GM18507 (cell line): ENCODE data around the gene CHD9.
"Not testable (repeated sequence)": the region's sequence is repeated elsewhere in the genome, so short reads cannot be mapped to it uniquely, and the experiment has no call there.

Experiments used
- DNase-seq: peaks from one replicate; pipeline ENCODE4 v3.0.0; 2011; ENCODE audit warnings: low read depth; ENCODE audit not compliant: insufficient read length; ENCODE audit errors: extremely low spot score
- FAIRE-seq: peaks from 2 replicates; lab custom pipeline; 2011; peaks lifted over from hg19 to GRCh38; lab: Jason Lieb, UNC

Gene CHD9

DNA sequence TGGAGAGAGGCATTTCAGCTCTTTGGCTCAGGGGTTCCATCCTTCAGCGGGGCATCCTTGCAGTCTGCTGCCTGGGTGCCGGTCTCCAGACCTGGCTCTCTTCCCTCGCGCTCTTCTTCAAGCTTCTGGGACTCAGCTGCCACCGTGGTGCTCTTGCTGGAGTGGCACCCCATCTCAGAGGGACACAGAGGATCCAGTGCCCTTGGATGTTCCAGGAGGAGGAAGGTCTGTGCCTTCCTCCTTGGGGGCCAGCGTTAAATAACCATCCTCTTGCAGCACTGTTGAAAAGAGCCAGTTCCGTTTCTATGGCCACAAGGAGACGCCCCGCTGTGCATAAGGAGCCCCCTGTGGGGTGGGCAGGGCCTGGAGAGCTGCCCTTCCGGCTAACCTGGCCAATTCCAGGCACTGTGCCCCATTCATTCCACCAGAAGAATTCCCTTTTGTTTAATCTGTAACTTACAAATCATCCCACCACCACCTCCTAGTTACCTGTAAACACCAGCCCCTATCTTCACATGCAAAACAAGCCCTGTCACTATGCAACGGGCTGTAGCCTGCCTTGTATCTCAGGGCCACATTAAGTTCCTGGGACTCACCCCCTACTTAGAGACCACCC, 10.7 kb upstream of the CHD9 start:
- no peak for DNase-seq
- no peak for FAIRE-seq

DNA sequence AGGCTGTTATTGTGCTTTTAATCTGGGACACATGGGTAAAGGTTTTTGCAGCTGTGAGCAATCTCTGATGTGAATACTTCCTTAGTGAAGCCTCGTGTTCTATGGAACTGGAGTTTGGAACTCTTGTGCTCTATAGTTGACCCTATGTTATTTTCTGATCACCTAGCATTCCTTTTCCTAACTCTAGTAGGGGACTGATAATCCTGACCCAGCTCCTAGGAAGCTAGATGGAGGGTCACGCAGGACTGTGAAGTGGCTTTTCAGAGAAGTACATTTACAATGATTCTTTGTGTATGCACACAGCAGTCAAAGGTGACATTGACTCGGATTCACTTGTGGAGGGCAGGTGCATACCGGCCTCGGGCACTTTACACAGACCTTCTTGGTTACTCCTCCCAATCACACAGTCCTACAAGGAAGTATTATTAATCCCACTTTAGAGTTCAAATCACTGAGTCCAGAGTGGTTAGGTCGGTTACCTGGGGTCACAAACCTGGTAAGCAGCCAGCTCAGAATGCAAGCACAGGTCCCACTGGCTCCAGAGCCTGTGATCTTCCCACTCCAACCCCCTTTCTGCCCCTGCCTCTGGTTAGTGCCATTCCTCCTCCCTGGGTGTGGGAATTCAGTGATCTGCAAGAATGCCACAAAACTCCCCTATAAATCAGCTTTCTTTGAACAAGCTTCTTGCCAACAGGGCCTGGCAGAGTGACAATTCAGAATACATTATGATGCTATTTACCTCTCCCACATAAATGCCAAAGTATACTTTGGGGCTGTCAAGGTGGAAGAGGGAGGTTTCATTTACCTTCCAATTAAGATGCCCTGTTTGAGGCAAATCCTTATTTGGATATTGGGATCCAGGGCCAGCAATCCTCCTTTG, 9.2 kb upstream of the CHD9 start:
- no peak for DNase-seq
- FAIRE-seq = no peak

DNA sequence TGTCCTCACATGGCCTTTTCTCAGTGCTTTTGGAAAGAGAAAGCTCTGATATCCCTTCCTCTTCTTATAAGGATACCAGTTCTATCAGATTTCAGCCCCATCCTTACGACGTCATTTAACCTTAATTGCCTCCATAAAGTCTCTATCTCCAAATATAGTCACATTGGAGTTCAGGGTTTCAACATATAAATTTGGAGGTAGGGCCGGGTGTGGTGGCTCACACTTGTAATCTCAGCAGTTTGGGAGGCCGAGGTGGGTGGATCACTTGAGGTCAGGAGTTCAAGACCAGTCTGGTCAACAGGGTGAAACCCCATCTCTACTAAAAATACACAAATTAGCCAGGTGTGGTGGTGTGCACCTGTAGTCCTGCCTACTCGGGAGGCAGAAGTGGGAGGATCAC, 7.3 kb upstream of the CHD9 start:
- not testable (repeated sequence) for FAIRE-seq

DNA sequence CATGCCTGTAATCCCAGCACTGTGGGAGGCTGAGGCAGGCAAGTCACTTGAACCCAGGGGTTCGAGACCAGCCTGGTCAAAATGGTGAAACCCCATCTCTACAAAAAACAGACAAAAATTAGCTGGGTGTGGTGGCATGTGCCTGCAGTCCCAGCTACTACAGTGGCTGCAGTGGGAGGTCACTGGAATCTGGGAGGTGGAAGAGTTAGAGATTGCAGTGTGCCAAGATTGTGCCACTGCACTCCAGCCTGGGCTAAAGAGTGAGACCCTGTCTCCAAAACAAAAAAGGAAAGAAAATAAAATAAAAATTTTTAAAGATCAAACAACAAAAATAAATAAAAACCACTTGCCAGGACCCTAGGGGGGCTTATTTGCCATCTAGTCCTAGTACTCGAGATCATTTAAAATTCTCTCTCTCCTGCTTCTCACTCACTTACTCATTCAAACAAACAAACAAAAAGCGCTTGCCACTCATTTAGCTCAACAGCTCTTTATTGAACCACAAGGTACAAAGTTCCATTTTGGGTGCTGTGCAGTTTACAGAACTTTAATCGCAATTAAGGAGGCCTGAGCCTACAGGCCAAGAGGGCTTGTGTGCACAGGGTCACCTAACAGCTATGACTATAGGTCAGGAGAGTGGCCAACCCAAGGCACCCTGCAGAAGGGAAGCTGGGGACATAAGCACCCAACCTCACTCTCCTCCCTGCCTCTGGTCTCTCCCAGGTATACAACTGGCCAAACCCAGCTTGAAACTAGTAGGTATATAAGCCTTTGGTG, 6.5 kb upstream of the CHD9 start:
- FAIRE-seq (no peak), DNase-seq (no peak)

More for the DNA sequence above, 7.3 kb upstream of the CHD9 start:
- DNase-seq = not testable (repeated sequence)

DNA sequence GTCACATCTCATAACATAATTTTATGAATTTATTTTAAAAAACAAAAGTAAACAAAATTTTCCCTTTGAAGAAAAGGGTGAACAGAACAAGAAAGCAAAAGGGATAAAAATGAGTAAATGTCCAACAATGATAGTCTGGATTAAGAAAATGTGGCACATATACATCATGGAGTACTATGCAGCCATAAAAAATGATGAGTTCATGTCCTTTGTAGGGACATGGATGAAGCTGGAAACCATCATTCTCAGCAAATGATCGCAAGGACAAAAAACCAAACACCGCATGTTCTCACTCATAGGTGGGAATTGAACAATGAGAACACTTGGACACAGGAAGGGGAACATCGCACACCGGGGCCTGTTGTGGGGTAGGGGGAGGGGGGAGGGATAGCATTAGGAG, 3.5 kb upstream of the CHD9 start:
- FAIRE-seq, DNase-seq: not testable (repeated sequence)

DNA sequence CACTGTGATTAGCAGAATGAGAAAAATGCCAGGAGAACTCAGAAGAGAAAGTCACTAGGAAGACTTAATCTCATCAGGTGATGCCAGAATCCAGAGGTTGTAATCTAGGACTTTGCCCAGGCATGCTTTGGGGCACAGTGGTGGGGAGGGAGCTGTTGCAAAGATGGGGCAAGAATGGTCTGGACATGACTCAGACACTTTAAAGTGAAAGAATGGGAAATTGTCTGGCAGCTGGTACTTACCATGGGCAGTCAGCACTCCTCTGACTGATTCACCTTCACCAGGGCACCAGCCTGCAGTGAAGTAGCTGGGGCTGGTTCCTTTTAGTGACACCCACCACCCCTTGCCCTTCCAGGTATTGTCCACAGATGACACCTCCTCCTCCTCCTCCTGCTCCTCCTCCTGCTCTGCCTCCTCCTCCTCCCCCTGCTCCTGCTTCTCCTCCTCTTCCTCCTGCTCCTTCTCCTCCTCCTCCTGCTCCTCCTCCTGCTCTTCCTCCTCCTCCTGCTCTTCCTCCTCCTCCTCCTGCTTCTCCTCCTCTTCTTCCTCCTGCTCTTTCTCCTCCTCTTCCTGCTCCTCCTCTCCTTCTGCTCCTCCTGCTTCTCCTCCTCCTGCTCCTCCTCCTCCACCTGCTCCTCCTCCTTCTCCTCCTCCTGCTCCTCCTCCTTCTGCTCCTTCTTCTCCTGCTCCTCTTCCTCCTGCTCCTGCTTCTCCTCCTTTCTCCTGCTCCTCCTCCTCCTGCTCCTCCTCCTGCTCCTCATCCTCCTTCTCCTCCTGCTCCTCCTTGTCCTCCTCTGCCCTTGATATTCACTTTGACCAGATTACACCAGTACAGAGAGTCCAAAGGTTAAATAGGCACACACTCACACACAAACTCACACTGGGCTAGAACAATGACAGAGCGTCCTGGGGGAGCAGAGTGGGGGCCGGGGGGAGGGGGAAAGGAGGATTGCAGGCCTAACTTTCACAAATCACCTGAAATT, 2.0 kb upstream of the CHD9 start, which contains the start of gene CHD9NB:
Gene CHD9NB, minus strand, starts transcription at position 379 of the 983 bp plus-strand sequence. CDS start 8,739 bp downstream, outside the sequence.
- FAIRE-seq = no peak
- no peak for DNase-seq

DNA sequence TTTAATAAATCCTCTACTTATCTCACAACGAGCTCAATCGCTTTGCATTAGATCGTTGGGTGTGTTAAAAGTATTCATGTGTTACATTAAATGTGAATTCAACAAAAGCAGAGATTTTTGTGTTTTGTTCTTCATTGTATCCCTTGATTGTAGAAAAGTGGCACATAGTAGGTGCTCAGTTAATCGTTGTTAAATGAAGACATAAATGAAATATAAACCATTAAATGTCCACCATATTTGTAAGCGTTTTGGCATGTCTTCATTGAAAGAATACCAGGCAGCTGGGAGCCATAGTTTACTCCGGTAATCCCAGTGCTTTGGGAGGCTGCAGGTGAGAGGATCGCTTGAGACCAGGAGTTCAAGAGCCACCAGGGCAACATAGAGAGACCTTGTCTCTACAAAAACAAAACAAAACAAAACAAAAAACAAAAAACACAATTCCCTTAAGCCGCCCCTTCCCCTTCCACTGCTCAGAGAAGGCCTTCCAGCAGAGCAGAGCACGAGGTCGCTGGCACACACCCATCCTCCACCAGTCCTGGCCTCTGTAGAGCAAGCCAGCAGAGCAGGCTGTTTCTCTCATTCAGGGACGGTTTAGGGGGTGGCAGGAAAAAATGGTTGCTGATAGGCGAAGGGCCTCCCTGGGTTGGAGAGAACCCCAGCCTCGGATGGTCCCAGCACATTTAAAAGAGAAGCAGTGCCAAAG, 673 bp upstream of the CHD9 start:
- no peak for FAIRE-seq

DNA sequence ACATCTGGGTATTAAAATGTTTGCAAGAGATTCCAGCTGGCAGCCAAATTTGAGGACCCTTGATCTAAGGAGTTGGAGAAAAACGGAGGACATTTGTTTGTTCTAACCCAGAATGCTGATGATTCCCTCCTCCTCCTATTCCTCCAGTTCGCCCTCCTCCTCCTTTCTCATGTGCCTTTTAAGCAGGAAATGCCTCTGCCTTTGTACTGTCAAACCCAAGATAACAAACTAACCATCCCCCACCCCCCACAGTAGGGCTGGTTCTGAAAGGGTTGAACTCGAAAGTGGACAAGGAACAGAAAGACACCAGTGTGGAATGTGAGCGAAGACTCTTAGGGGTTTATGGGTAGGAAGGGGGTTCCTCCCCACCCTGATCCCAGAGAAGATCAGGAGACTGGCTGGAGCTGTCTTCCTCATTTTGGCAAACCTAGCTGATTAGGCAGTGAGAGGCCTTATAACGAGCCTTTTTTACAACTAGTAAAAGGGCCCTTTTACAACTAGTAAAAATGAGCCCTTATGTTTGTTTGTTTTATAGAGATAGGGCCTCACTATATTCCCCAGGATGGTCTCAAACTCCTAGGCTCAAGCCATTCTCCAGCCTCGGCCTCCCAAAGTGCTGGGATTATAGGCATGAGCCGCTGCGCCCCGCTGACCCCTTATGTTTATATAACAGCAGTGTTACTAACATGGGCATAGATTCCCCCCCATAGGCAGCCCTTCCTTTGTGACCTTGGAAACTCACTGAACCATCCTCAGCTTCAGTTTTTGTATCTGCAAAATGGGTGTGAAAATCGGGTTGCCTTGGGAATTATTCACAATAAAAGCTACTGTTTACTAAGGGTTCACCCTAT, 975 bp downstream of the CHD9 start:
- no peak for DNase-seq
- peak; percentile 5 for FAIRE-seq

More for the DNA sequence above, 673 bp upstream of the CHD9 start:
- DNase-seq = no peak

DNA sequence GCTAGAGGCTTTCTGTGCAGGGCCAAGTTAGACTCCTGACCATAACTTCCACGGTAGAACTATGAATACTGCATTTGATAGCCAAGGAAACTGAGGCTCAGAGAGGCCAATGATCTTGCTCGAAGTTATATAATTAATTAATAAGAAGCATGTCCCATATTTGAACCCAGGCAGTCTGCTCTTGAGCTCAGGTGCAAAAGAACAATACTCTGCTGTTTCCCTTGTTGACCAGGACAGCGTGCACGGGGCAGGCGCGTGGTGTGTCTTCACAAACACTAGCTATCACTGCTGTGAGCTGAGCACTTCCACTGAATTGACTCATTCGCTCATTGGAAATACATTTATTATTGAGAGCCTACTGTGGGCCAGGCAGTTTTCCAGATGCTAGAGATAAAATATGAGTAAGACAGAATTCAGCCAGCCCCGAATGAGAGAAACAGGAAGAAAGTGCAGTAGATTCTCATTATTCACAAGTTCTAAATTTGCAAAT, 1.6 kb downstream of the CHD9 start:
- FAIRE-seq (no peak), DNase-seq (no peak)

DNA sequence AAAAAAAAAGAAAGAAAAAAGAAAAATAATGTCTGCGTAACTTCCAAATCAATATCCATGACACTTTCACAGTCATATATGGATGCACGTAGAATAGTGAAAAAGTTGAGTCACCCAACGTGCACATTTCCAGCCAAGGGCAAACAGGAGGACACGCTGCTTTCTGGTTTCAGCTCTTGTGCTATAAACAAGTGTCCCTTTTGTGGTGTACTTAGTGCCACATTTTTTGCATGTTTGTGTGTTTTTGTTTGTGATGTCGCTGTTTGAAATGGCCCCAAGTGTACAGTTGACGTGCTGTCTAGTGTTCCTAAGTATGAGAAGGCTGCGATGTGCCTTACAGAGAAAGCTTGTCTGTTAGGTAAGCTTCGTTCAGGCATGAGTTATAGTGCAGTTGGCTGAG, 2.9 kb downstream of the CHD9 start:
- DNase-seq (no peak), FAIRE-seq (no peak)

DNA sequence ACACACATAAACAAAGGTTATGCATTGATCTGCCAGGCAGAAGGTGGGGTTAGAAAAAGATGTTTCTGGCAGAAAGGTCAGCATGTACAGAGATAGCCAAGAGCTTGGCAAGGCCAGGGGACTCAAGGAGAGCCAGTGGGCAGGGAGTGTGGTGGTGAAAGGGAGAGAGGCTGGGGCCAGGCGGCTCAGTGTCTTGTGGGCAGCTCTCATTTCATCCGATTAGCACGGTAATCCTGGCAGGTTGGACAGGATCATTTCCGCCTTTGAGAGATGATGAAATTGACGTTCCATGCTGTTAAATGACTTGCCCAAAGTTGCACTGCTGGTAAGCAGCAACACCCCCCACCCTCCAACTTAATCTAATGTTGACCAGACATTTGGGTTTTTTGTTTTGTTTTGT, 3.6 kb downstream of the CHD9 start:
- no peak for FAIRE-seq

DNA sequence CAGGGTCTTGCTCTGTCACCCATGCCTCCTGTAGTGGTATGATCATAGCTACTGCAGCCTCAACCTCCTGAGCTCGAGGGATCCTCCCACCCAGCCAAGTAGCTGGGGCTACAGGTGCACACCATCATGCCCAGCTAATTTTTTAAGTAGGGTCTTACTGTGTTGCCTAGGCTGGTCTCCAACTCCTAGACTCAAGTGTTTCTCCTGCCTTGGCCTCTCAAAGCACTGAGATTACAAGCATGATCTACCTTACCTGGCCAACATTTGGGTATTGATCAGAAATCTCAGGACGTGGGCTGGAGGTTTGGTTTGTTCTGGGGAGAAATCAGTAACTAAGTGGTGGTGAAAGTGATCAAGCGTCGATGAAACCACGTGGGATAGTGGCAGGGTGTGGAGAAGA, 4.1 kb downstream of the CHD9 start:
- FAIRE-seq (no peak), DNase-seq (no peak)

More for the DNA sequence above, 3.6 kb downstream of the CHD9 start:
- DNase-seq = no peak

DNA sequence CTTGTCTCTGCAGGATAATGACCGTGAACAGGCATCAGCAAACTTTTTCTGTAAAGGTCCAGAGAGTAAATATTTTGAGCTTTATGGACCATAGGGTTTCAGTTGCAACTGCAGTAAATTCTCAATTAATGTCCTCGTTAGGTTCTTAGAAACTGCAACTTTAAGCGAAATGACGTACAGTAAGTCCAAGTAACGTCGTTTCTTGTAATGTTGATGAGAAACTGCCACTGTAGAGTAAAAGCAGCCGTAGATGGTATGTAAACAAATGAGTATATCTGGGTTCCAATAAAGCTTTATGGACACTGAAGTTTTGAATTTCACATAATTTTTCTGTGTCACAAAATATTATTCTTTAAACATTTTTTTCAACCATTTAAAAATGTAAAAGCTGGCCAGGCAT, 4.9 kb downstream of the CHD9 start:
- DNase-seq (no peak), FAIRE-seq (no peak)

DNA sequence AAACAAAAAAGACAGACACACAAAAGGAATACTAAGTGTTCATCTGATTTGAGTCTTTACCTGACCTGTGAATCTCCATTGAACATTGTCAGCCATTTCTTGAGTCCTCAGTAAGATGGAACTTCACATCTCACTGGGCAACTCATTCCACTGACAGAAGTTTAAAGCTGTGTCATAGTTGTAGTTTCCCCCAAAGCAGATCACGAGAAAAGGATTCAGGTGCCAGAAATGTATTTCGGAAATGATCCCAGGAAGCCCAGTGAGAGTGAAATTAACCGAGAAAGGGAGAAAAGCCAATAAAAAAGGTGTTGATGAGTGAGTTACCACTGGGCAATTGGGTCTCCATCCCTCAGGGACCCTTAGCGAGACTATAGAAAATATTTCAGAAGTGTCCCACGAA, 6.5 kb downstream of the CHD9 start:
- DNase-seq = no peak
- FAIRE-seq = no peak

DNA sequence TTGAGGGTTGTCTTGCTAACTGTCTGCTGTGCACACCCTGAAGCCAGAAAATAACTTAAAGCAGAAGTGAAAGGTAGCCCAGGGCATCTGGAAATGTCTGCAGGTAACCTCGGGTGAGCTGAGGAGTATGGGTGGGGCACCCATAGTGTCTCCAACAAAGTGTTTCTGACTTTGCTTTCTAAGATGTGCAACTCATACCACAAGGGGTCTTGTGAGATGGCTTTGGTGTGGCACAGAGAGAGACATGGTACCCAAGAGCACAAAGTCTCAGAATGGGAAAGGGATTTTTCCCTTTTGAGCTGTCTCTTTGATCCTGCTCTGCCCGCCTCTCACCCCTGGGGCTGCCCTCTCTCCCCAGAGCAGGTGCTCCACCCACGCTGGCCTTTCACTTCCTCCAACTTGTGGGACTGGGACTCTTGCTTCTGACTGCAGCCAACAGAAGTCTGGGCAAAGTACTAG, 6.9 kb downstream of the CHD9 start:
- peak; percentile 92 for FAIRE-seq
- peak; percentile 44 for DNase-seq

DNA sequence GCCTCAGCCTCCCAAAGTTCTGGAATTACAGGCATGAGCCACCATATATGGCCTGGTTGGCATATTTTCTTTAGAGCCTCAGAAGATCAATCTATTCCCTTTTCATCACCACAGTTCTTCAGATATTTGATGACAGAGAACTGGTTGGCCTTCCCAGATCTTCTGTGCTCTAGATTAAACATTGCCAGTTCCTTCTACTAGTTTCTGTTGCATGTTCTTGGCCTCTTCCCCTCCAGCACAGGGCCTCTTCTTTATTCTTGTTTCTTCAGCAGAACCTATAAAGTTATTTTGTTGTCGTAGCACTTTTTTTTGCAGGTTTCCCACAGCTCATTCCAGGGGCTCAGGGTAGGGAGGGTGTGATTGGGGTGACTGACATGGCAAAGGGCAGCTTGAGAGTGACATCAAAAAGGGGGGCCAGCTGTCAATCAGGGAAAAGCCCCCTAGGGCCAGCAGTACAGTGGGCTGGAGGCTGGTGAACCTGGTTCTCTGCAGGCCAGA, 9.3 kb downstream of the CHD9 start:
- FAIRE-seq = no peak
- no peak for DNase-seq

DNA sequence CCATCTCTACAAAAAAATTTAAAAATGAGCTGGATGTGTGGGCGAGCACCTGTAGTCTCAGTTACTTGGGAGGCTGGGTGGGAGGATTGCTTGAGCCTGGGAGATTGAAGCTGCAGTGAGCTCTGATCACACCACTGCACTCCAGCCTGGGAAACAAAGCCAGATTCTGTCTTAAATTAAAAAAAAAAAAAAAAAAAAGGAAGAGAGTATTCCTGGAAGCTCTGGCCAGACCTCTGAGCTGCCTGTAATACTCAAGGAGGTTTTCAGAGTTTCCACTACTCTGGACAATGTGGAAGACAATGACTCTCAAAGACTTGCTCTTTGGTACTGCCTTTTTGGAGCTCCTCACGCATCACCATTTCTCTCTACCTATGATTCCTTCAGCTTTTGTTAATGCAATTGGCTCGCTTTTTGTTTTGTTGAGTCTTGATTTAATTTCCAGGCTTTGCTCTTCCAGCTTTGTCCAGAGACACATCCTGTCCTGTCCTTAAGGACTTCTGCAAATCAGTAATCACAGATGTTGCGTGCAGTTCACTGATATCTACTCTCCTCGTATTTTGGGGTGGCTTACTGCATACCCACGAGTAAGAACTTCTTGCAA, 10.8 kb downstream of the CHD9 start:
- DNase-seq (no peak), FAIRE-seq (no peak)
